CD14-positive monocyte (primary cell): ENCODE results near the gene ZNF212. TPM values are rescaled to one million over a fixed set of nuclear protein-coding genes. Genes with fewer than 3 reads are reported as not detected.

ENCODE experiments used
- DNase-seq, 3 donors: peaks; one replicate each; pipeline ENCODE4 v3.0.0-alpha.2; 2011 to 2022
- H2AFZ ChIP-seq: 2 replicates; pipeline ENCODE4 v1.6.0; 2012; ENCODE audit warnings: mild to moderate bottlenecking, low read depth, low read length, inconsistent platforms; ENCODE audit not compliant: insufficient read depth, poor library complexity, severe bottlenecking
- H3K27ac ChIP-seq, 2 donors: 1 replicate in 1 of 2; 2 replicates in 1 of 2; pipeline ENCODE4 v1.5.1; 2012 to 2013; ENCODE audit warnings: low read length in 2 of 2, control low read depth in 1 of 2, inconsistent platforms in 1 of 2, low read depth in 1 of 2, mild to moderate bottlenecking in 1 of 2
- H3K27me3 ChIP-seq, 2 donors: one replicate each; pipeline versions ENCODE4 v1.6.0 to v1.6.1; 2011 to 2013; ENCODE audit warnings: low read length in 2 of 2; ENCODE audit not compliant: control insufficient read depth in 2 of 2, insufficient read depth in 2 of 2
- H3K36me3 ChIP-seq, 2 donors: replicated peaks in 1 of 2; 1 replicate in 1 of 2; 2 replicates in 1 of 2; pipeline versions ENCODE4 v1.5.1 to v1.6.1; 2012 to 2013; ENCODE audit warnings: low read length in 2 of 2, control low read depth in 1 of 2, inconsistent platforms in 1 of 2, mild to moderate bottlenecking in 1 of 2; ENCODE audit not compliant: insufficient read depth in 2 of 2, control insufficient read depth in 1 of 2
- H3K4me1 ChIP-seq, 2 donors: 1 replicate in 1 of 2; 2 replicates in 1 of 2; pipeline versions ENCODE4 v1.5.1 to v1.6.1; 2012 to 2013; ENCODE audit warnings: low read length in 2 of 2, control low read depth in 1 of 2, inconsistent platforms in 1 of 2, mild to moderate bottlenecking in 1 of 2, moderate library complexity in 1 of 2; ENCODE audit not compliant: insufficient read depth in 2 of 2, control insufficient read depth in 1 of 2
- H3K4me2 ChIP-seq: replicated peaks from 2 replicates; pipeline ENCODE3; 2012; ENCODE audit warnings: low read length, moderate library complexity, mild to moderate bottlenecking; ENCODE audit not compliant: poor library complexity, severe bottlenecking; ENCODE audit errors: extremely low read depth
- H3K4me3 ChIP-seq, 3 experiments: fragments of 200-600 bp in 1 of 3; sonication (generic) in 1 of 3; replicated peaks in 1 of 3; 1 replicate in 2 of 3; 2 replicates in 1 of 3; pipeline ENCODE4 v1.5.1; 2011 to 2013; ENCODE audit warnings: low read length in 3 of 3, mild to moderate bottlenecking in 3 of 3, control low read depth in 2 of 3, low read depth in 2 of 3, inconsistent platforms in 1 of 3, moderate library complexity in 1 of 3
- H3K79me2 ChIP-seq: 2 replicates; pipeline ENCODE4 v1.6.0; 2012; ENCODE audit warnings: mild to moderate bottlenecking, control low read depth, inconsistent platforms, low read length, moderate library complexity; ENCODE audit not compliant: insufficient read depth
- H3K9ac ChIP-seq: 2 replicates; pipeline ENCODE4 v1.6.0; 2017; ENCODE audit warnings: low read length, mild to moderate bottlenecking; ENCODE audit not compliant: insufficient read depth, poor library complexity, severe bottlenecking
- H3K9me3 ChIP-seq, 2 donors: replicated peaks in 1 of 2; 1 replicate in 1 of 2; 2 replicates in 1 of 2; pipeline versions ENCODE4 v1.5.1 to v1.6.1; 2012 to 2013; ENCODE audit warnings: low read length in 2 of 2, control low read depth in 1 of 2; ENCODE audit not compliant: control insufficient read depth in 1 of 2, insufficient read depth in 1 of 2
- H4K20me1 ChIP-seq: 2 replicates; pipeline ENCODE4 v1.6.0; 2012; ENCODE audit warnings: mild to moderate bottlenecking, low read length, control low read depth, moderate library complexity; ENCODE audit not compliant: insufficient read depth
- H3K27ac Mint-ChIP-seq, 7 donors: one replicate each; pipeline ENCODE4 v1.8.0; 2020; ENCODE audit warnings: mild to moderate bottlenecking in 7 of 7, mixed read lengths in 7 of 7, moderate library complexity in 6 of 7, inconsistent platforms in 2 of 7
- H3K27me3 Mint-ChIP-seq, 3 donors: one replicate each; pipeline ENCODE4 v1.8.0; 2021 to 2022; ENCODE audit warnings: low read depth in 3 of 3, mild to moderate bottlenecking in 3 of 3, mixed read lengths in 3 of 3, moderate library complexity in 3 of 3, inconsistent platforms in 1 of 3
- H3K36me3 Mint-ChIP-seq, 2 donors: one replicate each; pipeline ENCODE4 v1.8.0; 2020; ENCODE audit warnings: mixed read lengths in 2 of 2, inconsistent platforms in 1 of 2, mild to moderate bottlenecking in 1 of 2
- H3K4me1 Mint-ChIP-seq: one replicate; pipeline ENCODE4 v1.8.0; 2020; ENCODE audit warnings: mild to moderate bottlenecking, mixed read lengths
- H3K4me3 Mint-ChIP-seq, 2 donors: one replicate each; pipeline ENCODE4 v1.8.0; 2020; ENCODE audit warnings: mild to moderate bottlenecking in 2 of 2, mixed read lengths in 2 of 2, moderate library complexity in 1 of 2
- H3K9me3 Mint-ChIP-seq, 7 donors: one replicate each; pipeline ENCODE4 v1.8.0; 2020 to 2022; ENCODE audit warnings: mixed read lengths in 7 of 7, mild to moderate bottlenecking in 6 of 7, moderate library complexity in 6 of 7, inconsistent platforms in 2 of 7
- CTCF ChIP-seq: fragments of 200-600 bp; IDR thresholded peaks from one replicate; pipeline ENCODE4 v1.8.0; 2022; ENCODE audit warnings: antibody characterized with exemption, mild to moderate bottlenecking
- WGBS: methylation state at CpG from one replicate; pipeline ENCODE4 v1.1.5; 2013; ENCODE audit warnings: missing lambda C conversion rate; ENCODE audit not compliant: insufficient coverage; 5-methylcytosine and 5-hydroxymethylcytosine counted together
- intact Hi-C, 2 donors: fragments of 100-400 bp; cut with micrococcal nuclease; formaldehyde crosslinking; loops; one replicate each; pipeline versions ENCODE4 v1.15.0 to v1.15.1; 2023
- polyA plus RNA-seq, 3 donors: library from polyadenylated mRNA; depleted of rRNA in 1 of 3; unstranded in 2 of 3; stranded (reverse) in 1 of 3; fragments of 300-500 nt in 2 of 3; fragments of >200 nt in 1 of 3; fragmentation: Illumina TruSeq in 2 of 3; gene quantifications; 1 replicate in 2 of 3; 2 replicates in 1 of 3; pipeline ENCODE4 v1.2.3, GENCODE V29; 2012 to 2021

ZNF212 gene
- polyA plus RNA-seq, 3 donors, result 1.6 to 5.9 (median 2.3) TPM

GRCh38 chr7:149284343-149284742, 44.9 kb downstream of the ZNF212 start:
- intact Hi-C loops, result no loop called here

GRCh38 chr7:149284850-149285585, 45.6 kb downstream of the ZNF212 start:
- H4K20me1 ChIP-seq, result peaks cover 13% of the 10 kb centered on the region
- WGBS, result 2% methylated on average over 59 of the region's 66 CpGs
- peak overlapping the region; percentile 23 to 74 (median 41) for H3K4me3 ChIP-seq
- H3K36me3 ChIP-seq, result peaks cover 10 to 11% of the 10 kb centered on the region in 2 donors
- intact Hi-C loops, result no loop called here
- no peaks in the 10 kb centered on the region for H3K79me2 ChIP-seq
- H3K4me1 ChIP-seq, result peaks cover 12 to 14% of the 10 kb centered on the region in 2 donors
- H3K4me1 Mint-ChIP-seq, result peaks cover 18% of the 10 kb centered on the region
- TF ChIP-seq CTCF, result no peak
- peak overlapping the region in 1 of 7 donors; percentile 72 for H3K27ac Mint-ChIP-seq
- H3K27ac ChIP-seq, result no peak overlapping the region
- H2AFZ ChIP-seq, result peak overlapping the region; percentile 82
- DNase-seq, result peak; percentile 83 to 86 (median 86)
- peak overlapping the region; percentile 82 for H3K4me2 ChIP-seq
- H3K27me3 Mint-ChIP-seq, result peaks cover 12 to 23% (median 13%) of the 10 kb centered on the region in 3 donors
- H3K27me3 ChIP-seq, result peaks cover 0 to 9% of the 10 kb centered on the region in 2 donors
- H3K9me3 Mint-ChIP-seq, result peaks cover 0 to 2% (median 0%) of the 10 kb centered on the region in 7 donors
- no peaks in the 10 kb centered on the region for H3K9me3 ChIP-seq
- H3K9ac ChIP-seq, result peak overlapping the region; percentile 28
- peaks cover 18 to 22% of the 10 kb centered on the region in 2 donors for H3K36me3 Mint-ChIP-seq
- H3K4me3 Mint-ChIP-seq, result peak overlapping the region; percentile 91 to 97

More at GRCh38 chr7:149284343-149284742, 44.9 kb downstream of the ZNF212 start:
- H3K4me1 Mint-ChIP-seq, result peaks cover 18% of the 10 kb centered on the region
- 41% methylated on average over 3 of the region's 3 CpGs for WGBS
- Histone ChIP-seq H3K4me1 (peaks cover 12 to 14% of the 10 kb centered on the region in 2 donors), H3K4me2 (no peak overlapping the region), H4K20me1 (peaks cover 13% of the 10 kb centered on the region), H3K36me3 (peaks cover 10 to 11% of the 10 kb centered on the region in 2 donors), H3K9ac (no peak overlapping the region), H3K27me3 (peaks cover 0 to 9% of the 10 kb centered on the region in 2 donors), H2AFZ (peak overlapping the region; percentile 82), H3K79me2 (no peaks in the 10 kb centered on the region), H3K9me3 (no peaks in the 10 kb centered on the region), H3K4me3 (no peak overlapping the region), H3K27ac (no peak overlapping the region)
- H3K4me3 Mint-ChIP-seq, result peak overlapping the region in 1 of 2 donors; percentile 97
- H3K27ac Mint-ChIP-seq, result no peak overlapping the region
- H3K27me3 Mint-ChIP-seq, result peaks cover 12 to 23% (median 13%) of the 10 kb centered on the region in 3 donors
- peaks cover 22 to 24% of the 10 kb centered on the region in 2 donors for H3K36me3 Mint-ChIP-seq
- TF ChIP-seq CTCF, result no peak
- DNase-seq, result no peak
- peaks cover 0 to 3% (median 0%) of the 10 kb centered on the region in 7 donors for H3K9me3 Mint-ChIP-seq
